Neural progenitor cell (in vitro differentiated cells): ENCODE results near the gene SPATA16.

Source experiments
- CTCF ChIP-seq: fragments of 200-600 bp; sonication (generic); IDR thresholded peaks from 2 replicates; pipeline ENCODE4 v1.5.1; 2017; ENCODE audit warnings: antibody characterized with exemption, mild to moderate bottlenecking
- EZH2 ChIP-seq: fragments of 200-600 bp; sonication (generic); IDR thresholded peaks from 2 replicates; pipeline ENCODE4 v1.6.1; 2017; ENCODE audit warnings: antibody characterized with exemption, mild to moderate bottlenecking, moderate library complexity
- EZH2phosphoT487 ChIP-seq: fragments of 200-600 bp; sonication (generic); IDR thresholded peaks from 2 replicates; pipeline ENCODE4 v1.6.1; 2017; ENCODE audit warnings: antibody characterized with exemption

- TF ChIP-seq EZH2 (no peak), CTCF (no peak), EZH2phosphoT487 (no peak)
These were observed 42.1 kb downstream of the SPATA16 start for GRCh38 chr3:173098959-173099358.
